Right lobe of liver (tissue), 6 donors: ENCODE data around the gene PDCD4. TPM values are rescaled to one million over a fixed set of nuclear protein-coding genes. Genes with fewer than 3 reads are reported as not detected.
A peak's percentile ranks its signal among the peaks of the same experiment; 100 is the strongest.

Source experiments
- ATAC-seq, 4 donors: fragments of 200-7000 bp; cut with Tn5 transposase; one replicate each; pipeline ENCODE4 v1.9.1; 2020; ENCODE audit warnings: mild to moderate bottlenecking in 4 of 4, moderate library complexity in 4 of 4
- DNase-seq, 3 donors: peaks; one replicate each; pipeline ENCODE4 v3.0.0-alpha.2; 2020
- H3K27ac ChIP-seq, 3 donors: fragments of 200-600 bp; one replicate each; pipeline ENCODE4 v1.8.0; 2022
- H3K27me3 ChIP-seq, 2 donors: fragments of 200-600 bp; one replicate each; pipeline ENCODE4 v1.8.0; 2022
- H3K36me3 ChIP-seq, 4 donors: fragments of 200-600 bp; sonication (generic) in 1 of 4; one replicate each; pipeline versions ENCODE4 v1.5.1 to v1.8.0; 2017 to 2022; ENCODE audit warnings: control low read depth in 1 of 4
- H3K4me1 ChIP-seq, 4 donors: fragments of 200-600 bp; sonication (generic) in 1 of 4; one replicate each; pipeline versions ENCODE4 v1.5.1 to v1.8.0; 2017 to 2022; ENCODE audit warnings: control low read depth in 1 of 4
- H3K4me3 ChIP-seq, 3 donors: fragments of 200-600 bp; one replicate each; pipeline ENCODE4 v1.8.0; 2022
- H3K9me3 ChIP-seq, 4 donors: fragments of 200-600 bp; sonication (generic) in 1 of 4; one replicate each; pipeline versions ENCODE4 v1.5.1 to v1.8.0; 2017 to 2022; ENCODE audit warnings: control low read depth in 1 of 4
- CTCF ChIP-seq, 4 donors: fragments of 200-600 bp in 3 of 4; fragments of 450-650 bp in 1 of 4; IDR thresholded peaks; one replicate each; pipeline versions ENCODE4 v1.5.1 to v1.8.0; 2016 to 2022; ENCODE audit warnings: antibody characterized with exemption in 4 of 4, mild to moderate bottlenecking in 2 of 4
- POLR2A ChIP-seq: fragments of 450-650 bp; IDR thresholded peaks from one replicate; pipeline ENCODE4 v1.6.1; 2017; ENCODE audit warnings: antibody characterized with exemption, mild to moderate bottlenecking
- WGBS: methylation state at CpG from one replicate; pipeline ENCODE4 v1.1.6; 2018; ENCODE audit warnings: low coverage, low lambda C conversion rate; ENCODE audit not compliant: insufficient coverage; ENCODE audit errors: missing lambda C conversion rate; 5-methylcytosine and 5-hydroxymethylcytosine counted together
- intact Hi-C, 2 donors: fragments of 100-400 bp; cut with DNase I; formaldehyde crosslinking; loops; one replicate each; pipeline versions ENCODE4 v1.11.2 to v1.14.1; 2022
- total RNA-seq, 6 experiments: library from RNA; depleted of rRNA in 2 of 6; stranded (reverse); fragments of >200 nt in 2 of 6; fragmentation: NEBNext Ultra II Directional in 3 of 6; extraction: Animal tissue kit (Norgen Biotek cat#: 25700) in 3 of 6; gene quantifications; one replicate each; pipeline versions ENCODE4 v1.1.0 to v1.2.4, GENCODE V29; 2016 to 2023
- donor health status: DM: no; HTN: yes; CAD: no.
- donor health status: DM: no; HTN: no; CAD: no.
- donor health status: DM: no; HTN: no; CAD: no.
- donor health status: DM: no; HTN: yes; CAD: no.
- donor health status: DM: no; HTN: yes; CAD: no.

PDCD4 gene
- total RNA-seq, 6 experiments from 2014 or later, result 10.8 to 105 (median 32.5) TPM

- Histone ChIP-seq H3K4me3 (no peak overlapping the region), H3K9me3 (no peaks in the 10 kb centered on the region), H3K36me3 (no peaks in the 10 kb centered on the region), H3K27me3 (no peaks in the 10 kb centered on the region), H3K4me1 (peaks cover 0 to 46% (median 17%) of the 10 kb centered on the region in 4 donors), H3K27ac (peak overlapping the region in 1 of 3 donors; percentile 33)
- intact Hi-C loops, result no loop called here
- TF ChIP-seq CTCF (IDR thresholded peaks at IDR 0.05), result no peak
- TF ChIP-seq POLR2A, result no peak
- WGBS, result 57% methylated on average over 2 of the region's 3 CpGs
- ATAC-seq (no peak), DNase-seq (no peak)
These were observed 30.8 kb upstream of the PDCD4 start for GRCh38 chr10:110840923-110841428.

DNA sequence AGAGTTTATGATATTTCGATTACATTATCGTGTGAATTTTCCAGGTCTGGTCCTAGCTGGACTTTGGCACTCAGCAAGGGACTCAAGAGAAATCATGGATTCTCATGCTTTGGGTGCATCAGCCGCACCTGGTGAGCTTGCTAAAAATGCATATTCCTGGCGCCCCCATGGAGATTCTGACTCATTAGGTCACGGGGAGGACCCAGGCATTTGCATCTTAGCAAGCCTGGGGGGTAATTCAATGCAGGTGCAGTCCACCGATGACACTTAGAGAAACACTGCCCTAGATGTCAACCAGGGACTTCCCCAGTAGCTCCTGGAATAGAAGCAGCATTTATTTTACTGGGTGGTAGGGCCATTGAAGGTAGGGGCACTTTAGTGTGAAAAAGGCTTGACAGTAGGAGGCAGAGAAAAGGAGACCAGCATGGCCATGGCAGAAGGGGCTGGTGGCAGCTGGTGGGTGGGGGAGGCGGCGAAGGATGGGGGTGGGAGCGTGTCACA is 29.9 kb upstream of the PDCD4 start:
- Histone ChIP-seq H3K36me3 (no peaks in the 10 kb centered on the region), H3K27ac (no peak overlapping the region), H3K4me1 (peaks cover 0 to 54% (median 22%) of the 10 kb centered on the region in 4 donors), H3K9me3 (no peaks in the 10 kb centered on the region), H3K27me3 (no peaks in the 10 kb centered on the region), H3K4me3 (no peak overlapping the region)
- 87% methylated on average over 5 of the region's 9 CpGs for WGBS
- intact Hi-C loops, result no loop called here
- TF ChIP-seq POLR2A, result no peak
- no peak for TF ChIP-seq CTCF (IDR thresholded peaks at IDR 0.05)
- DNase-seq (no peak), ATAC-seq (no peak)

DNA sequence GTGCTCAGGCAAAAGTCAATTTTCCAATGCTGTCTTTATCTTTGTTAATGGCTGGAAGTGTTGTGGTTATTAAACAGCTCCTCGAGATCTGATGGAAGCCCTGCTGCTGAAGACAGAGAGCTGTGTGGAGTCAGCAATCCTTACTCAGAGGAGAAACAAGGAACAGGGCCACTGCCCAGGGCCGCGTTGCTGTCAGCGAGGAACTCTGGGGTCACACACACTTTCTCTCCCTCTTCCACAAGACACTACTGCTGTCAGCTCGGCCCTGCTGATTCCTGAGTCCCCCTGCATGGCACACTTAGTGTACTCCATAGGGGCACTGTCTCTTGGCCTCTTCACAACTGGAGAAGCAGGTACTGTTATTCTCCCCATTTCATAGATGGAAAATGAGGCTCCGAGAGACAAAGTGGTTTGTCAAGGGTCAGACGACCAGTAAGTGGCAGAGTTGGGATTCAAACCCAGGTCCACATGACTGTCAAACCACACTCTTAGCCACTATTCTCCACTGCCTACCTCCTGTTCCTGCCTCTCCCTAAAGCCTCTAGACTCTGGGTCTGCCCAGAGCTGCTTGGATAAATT is 29.3 kb upstream of the PDCD4 start:
- WGBS, result 74% methylated on average over 6 of the region's 7 CpGs
- ATAC-seq, result no peak
- Histone ChIP-seq H3K4me3 (no peak overlapping the region), H3K27ac (peak overlapping the region in 2 of 3 donors; percentile 13 to 67), H3K27me3 (no peaks in the 10 kb centered on the region), H3K4me1 (peaks cover 0 to 55% (median 25%) of the 10 kb centered on the region in 4 donors), H3K36me3 (no peaks in the 10 kb centered on the region), H3K9me3 (no peaks in the 10 kb centered on the region)
- intact Hi-C loops, result no loop called here
- no peak for DNase-seq
- TF ChIP-seq CTCF (IDR thresholded peaks at IDR 0.05) (no peak), POLR2A (no peak)

DNA sequence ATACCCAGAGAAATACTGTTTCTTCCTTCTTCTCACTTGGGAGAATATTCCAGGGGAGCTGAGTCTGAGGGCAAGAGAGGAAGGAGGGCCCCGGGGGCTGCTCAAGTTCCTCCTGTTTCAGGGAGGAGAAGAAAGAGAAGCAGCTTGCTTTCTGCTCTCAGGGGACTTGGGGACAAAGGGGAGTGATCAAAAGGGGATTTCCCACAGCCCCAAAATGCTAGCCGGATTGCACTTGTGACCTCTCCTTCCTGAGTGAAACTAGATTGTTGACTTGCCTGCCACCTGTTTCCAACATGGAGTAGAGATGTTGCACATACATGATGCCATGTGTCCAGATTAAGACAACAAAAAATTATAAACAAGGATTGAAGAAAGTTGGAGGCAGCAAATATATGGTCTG is 28.7 kb upstream of the PDCD4 start:
- peaks cover 0 to 55% (median 25%) of the 10 kb centered on the region in 4 donors for H3K4me1 ChIP-seq
- H3K36me3 ChIP-seq, result no peaks in the 10 kb centered on the region
- TF ChIP-seq POLR2A, result no peak
- TF ChIP-seq CTCF (IDR thresholded peaks at IDR 0.05), result no peak
- no peak overlapping the region for H3K4me3 ChIP-seq
- intact Hi-C loops, result no loop called here
- WGBS, result 25% methylated on average over 2 of the region's 2 CpGs
- peak overlapping the region in 2 of 3 donors; percentile 13 to 67 for H3K27ac ChIP-seq
- DNase-seq, result no peak
- H3K9me3 ChIP-seq, result no peaks in the 10 kb centered on the region
- H3K27me3 ChIP-seq, result no peaks in the 10 kb centered on the region
- peak in 2 of 4 donors; percentile 0 to 24 for ATAC-seq
